ENCODE results near the gene LRRC4C. TPM values are rescaled to one million over a fixed set of nuclear protein-coding genes. Genes with fewer than 3 reads are reported as not detected.

Gene LRRC4C
- total and polyA plus RNA-seq, 4 donors, result 0.33 to 5.3 (median 0.43) TPM

- no peak for DNase-seq
- WGBS, 2 donors, result 78 to 81% methylated on average over 11 of the region's 11 CpGs
Measured at GRCh38 chr11:41056892-41057569, 402.4 kb downstream of the LRRC4C start.

DNA sequence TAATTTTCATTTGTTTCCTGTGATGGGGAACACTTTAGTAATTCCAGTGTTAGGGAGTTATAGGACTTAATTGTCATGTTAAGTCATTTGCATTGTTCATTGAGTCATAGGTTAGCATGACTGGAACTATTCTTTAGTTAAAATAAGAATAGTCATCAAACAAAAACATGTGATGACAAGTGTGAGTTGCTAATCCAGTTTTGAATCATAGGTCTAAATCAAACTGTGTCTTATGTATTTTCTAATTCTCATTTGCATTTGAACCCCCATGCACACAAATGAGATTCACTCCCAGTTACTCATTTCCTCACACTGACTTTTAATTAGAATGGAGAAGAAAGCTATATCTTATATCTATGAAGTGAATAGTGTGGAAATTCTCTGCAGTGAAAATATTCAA lies 405.6 kb downstream of the LRRC4C start:
- H3K27ac ChIP-seq (ENCODE audit: low read depth in 1 of 2, low read length in 1 of 2), result no peak overlapping the region
- DNase-seq (no peak), ATAC-seq (ENCODE audit: insufficient read depth, low FRiP score) (no peak)
- peaks cover 0 to 3% (median 0%) of the 10 kb centered on the region in 4 donors for H3K9me3 ChIP-seq (ENCODE audit: control insufficient read depth in 4 of 4, insufficient read depth in 3 of 4, low read length in 3 of 4)
- H3K9ac ChIP-seq (ENCODE audit: insufficient read depth in 1 of 2, low read length in 2 of 2), result no peak overlapping the region
- no peak overlapping the region for H3K4me3 ChIP-seq
- TF ChIP-seq, protein P1, sequence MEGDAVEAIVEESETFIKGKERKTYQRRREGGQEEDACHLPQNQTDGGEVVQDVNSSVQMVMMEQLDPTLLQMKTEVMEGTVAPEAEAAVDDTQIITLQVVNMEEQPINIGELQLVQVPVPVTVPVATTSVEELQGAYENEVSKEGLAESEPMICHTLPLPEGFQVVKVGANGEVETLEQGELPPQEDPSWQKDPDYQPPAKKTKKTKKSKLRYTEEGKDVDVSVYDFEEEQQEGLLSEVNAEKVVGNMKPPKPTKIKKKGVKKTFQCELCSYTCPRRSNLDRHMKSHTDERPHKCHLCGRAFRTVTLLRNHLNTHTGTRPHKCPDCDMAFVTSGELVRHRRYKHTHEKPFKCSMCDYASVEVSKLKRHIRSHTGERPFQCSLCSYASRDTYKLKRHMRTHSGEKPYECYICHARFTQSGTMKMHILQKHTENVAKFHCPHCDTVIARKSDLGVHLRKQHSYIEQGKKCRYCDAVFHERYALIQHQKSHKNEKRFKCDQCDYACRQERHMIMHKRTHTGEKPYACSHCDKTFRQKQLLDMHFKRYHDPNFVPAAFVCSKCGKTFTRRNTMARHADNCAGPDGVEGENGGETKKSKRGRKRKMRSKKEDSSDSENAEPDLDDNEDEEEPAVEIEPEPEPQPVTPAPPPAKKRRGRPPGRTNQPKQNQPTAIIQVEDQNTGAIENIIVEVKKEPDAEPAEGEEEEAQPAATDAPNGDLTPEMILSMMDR (IDR thresholded peaks at IDR 0.05; ENCODE audit: control extremely low read depth, extremely low read depth), result no peak
- H3K4me1 ChIP-seq (ENCODE audit: control insufficient read depth in 5 of 5, insufficient read depth in 5 of 5, low read length in 5 of 5), result no peaks in the 10 kb centered on the region
- H3K36me3 ChIP-seq (ENCODE audit: control insufficient read depth in 4 of 4, insufficient read depth in 4 of 4, low read length in 4 of 4), result no peaks in the 10 kb centered on the region
- no peaks in the 10 kb centered on the region for H3K27me3 ChIP-seq (ENCODE audit: control insufficient read depth in 3 of 3, insufficient read depth in 3 of 3, low read length in 2 of 3)

More at GRCh38 chr11:41056892-41057569, 402.4 kb downstream of the LRRC4C start:
- Histone ChIP-seq H3K9ac (ENCODE audit: insufficient read depth in 1 of 2, low read length in 2 of 2) (no peak overlapping the region), H3K27me3 (ENCODE audit: control insufficient read depth in 3 of 3, insufficient read depth in 3 of 3, low read length in 2 of 3) (no peaks in the 10 kb centered on the region), H3K36me3 (ENCODE audit: control insufficient read depth in 4 of 4, insufficient read depth in 4 of 4, low read length in 4 of 4) (no peaks in the 10 kb centered on the region), H3K4me1 (ENCODE audit: control insufficient read depth in 5 of 5, insufficient read depth in 5 of 5, low read length in 5 of 5) (no peaks in the 10 kb centered on the region), H3K9me3 (ENCODE audit: control insufficient read depth in 4 of 4, insufficient read depth in 3 of 4, low read length in 3 of 4) (peaks cover 0 to 3% (median 0%) of the 10 kb centered on the region in 4 donors), H3K27ac (ENCODE audit: low read depth in 1 of 2, low read length in 1 of 2) (no peak overlapping the region), H3K4me3 (no peak overlapping the region)
- TF ChIP-seq, protein P1 (IDR thresholded peaks at IDR 0.05; ENCODE audit: control extremely low read depth, extremely low read depth), result no peak
- ATAC-seq (ENCODE audit: insufficient read depth, low FRiP score), result no peak

DNA sequence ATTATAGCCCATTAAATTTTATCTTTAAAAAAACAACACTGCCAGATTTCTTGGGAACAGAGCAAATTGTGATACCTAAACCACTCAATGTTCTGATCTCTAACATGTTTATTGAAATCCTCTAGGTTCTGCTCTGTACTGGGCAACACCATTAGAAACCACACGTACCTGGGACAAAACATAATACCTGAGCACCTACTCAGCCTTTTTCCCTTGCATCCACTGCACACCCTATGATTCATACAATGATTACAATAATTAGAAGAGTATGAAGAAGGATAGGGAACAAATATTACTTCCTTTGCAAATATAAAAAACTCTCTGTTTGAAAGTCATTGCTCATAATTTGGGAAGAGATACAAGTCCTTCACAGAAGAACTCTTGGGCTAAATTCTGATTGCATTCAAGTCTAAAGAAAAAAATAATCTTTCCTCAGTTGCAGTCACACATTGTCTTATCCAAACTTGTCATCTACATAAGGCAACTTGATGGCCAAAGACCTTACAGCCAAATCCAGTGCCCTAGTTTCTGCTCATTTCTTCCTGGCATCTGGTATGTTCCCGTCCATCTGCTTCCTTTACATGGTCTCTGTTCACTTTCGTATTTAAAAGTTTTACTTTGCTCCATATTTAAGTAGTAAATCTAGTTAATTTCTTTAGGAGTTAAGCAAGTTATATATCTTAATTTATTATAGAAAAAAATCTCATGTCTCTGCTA lies 407.4 kb downstream of the LRRC4C start:
- Histone ChIP-seq H3K27ac (ENCODE audit: low read depth in 1 of 2, low read length in 1 of 2) (no peak overlapping the region), H3K27me3 (ENCODE audit: control insufficient read depth in 3 of 3, insufficient read depth in 3 of 3, low read length in 2 of 3) (no peaks in the 10 kb centered on the region), H3K36me3 (ENCODE audit: control insufficient read depth in 4 of 4, insufficient read depth in 4 of 4, low read length in 4 of 4) (no peaks in the 10 kb centered on the region), H3K4me1 (ENCODE audit: control insufficient read depth in 5 of 5, insufficient read depth in 5 of 5, low read length in 5 of 5) (no peaks in the 10 kb centered on the region), H3K9me3 (ENCODE audit: control insufficient read depth in 4 of 4, insufficient read depth in 3 of 4, low read length in 3 of 4) (peaks cover 0 to 1% (median 0%) of the 10 kb centered on the region in 4 donors), H3K4me3 (no peak overlapping the region), H3K9ac (ENCODE audit: insufficient read depth in 1 of 2, low read length in 2 of 2) (no peak overlapping the region)
- WGBS, 2 donors, result 76 to 78% methylated on average over 3 of the region's 3 CpGs
- TF ChIP-seq, protein P1 (IDR thresholded peaks at IDR 0.05; ENCODE audit: control extremely low read depth, extremely low read depth), result no peak
- no peak for ATAC-seq (ENCODE audit: insufficient read depth, low FRiP score)
- DNase-seq, result no peak

Data from lung (tissue), 12 donors.